GM13977 (cell line): ENCODE measurements around the gene PLEKHM3.

Experiments
- DNase-seq: peaks from one replicate; pipeline ENCODE4 v3.0.0; 2012; ENCODE audit warnings: low spot score
- in situ Hi-C: fragments of 300-500 bp; cut with MboI; formaldehyde crosslinking; loops from one replicate; pipeline ENCODE4 v1.12.0; 2022; ENCODE audit warnings: low sequenced_read_pairs, low pct_unique_long_range_greater_than_20kb, mixed read lengths, inconsistent platforms; ENCODE audit not compliant: unreplicated experiment
- TF ChIP-seq, protein P1 (sequence below): IDR thresholded peaks from 2 replicates; pipeline ENCODE4 v1.5.1; 2012; ENCODE audit warnings: mild to moderate bottlenecking, control low read depth; ENCODE audit not compliant: insufficient read depth; ENCODE audit errors: extremely low read depth, missing control alignments

Gene PLEKHM3

DNA sequence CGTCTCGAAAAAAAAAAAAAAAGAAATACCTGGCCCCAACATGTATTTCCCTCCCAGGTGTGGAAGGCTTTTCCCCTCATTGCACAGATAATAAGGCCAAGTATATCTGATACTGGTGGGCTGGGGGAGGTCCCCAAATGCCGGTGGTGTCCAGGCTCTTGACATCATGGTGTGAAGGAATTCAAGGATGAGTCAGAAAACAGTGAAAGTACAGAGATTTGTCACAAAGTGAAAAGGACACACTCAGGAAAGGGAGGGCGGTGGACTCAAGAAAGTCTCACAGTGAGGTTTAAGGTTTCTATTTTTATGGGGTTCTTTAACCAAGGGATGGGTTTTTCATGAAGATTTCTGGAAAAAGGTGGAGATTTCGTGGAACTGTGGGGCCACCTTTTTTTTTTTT, 217.8 kb downstream of the PLEKHM3 start:
- in situ Hi-C loops: no loop called here
- TF ChIP-seq, protein P1, sequence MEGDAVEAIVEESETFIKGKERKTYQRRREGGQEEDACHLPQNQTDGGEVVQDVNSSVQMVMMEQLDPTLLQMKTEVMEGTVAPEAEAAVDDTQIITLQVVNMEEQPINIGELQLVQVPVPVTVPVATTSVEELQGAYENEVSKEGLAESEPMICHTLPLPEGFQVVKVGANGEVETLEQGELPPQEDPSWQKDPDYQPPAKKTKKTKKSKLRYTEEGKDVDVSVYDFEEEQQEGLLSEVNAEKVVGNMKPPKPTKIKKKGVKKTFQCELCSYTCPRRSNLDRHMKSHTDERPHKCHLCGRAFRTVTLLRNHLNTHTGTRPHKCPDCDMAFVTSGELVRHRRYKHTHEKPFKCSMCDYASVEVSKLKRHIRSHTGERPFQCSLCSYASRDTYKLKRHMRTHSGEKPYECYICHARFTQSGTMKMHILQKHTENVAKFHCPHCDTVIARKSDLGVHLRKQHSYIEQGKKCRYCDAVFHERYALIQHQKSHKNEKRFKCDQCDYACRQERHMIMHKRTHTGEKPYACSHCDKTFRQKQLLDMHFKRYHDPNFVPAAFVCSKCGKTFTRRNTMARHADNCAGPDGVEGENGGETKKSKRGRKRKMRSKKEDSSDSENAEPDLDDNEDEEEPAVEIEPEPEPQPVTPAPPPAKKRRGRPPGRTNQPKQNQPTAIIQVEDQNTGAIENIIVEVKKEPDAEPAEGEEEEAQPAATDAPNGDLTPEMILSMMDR: no peak
- peak; percentile 52 for DNase-seq

DNA sequence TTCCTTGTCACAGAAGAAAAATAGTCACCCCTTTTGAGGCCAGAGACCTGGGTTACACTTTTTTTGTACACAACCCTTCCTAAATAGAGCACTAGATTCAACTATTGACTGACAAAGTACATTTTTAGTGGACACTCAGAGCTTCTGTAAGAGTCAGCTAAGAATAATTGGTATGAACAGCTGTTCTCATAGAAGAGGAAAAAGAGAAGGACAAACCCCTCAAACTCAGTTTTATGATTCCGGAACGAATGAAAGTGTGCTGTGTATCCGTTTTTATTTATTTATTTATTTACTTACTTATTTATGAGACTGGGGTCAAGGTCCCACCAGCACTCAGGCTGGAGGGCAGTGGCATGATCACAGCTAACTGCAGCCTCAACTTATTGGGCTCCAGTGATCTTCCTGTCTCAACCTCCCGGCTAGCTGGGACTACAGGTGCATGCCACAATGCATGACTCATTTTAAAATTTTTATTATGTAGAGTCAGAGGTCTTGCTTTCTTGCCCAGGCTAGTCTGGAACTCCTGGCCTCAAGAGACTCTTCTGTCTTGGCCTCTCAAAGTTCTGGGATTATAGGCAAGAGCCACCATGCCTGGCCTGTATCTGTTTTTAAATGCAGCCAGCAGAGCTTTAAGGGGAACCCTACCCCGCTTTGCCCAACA, 219.6 kb downstream of the PLEKHM3 start:
- DNase-seq: no peak
- in situ Hi-C loops: no loop called here
- TF ChIP-seq, protein P1: no peak

DNA sequence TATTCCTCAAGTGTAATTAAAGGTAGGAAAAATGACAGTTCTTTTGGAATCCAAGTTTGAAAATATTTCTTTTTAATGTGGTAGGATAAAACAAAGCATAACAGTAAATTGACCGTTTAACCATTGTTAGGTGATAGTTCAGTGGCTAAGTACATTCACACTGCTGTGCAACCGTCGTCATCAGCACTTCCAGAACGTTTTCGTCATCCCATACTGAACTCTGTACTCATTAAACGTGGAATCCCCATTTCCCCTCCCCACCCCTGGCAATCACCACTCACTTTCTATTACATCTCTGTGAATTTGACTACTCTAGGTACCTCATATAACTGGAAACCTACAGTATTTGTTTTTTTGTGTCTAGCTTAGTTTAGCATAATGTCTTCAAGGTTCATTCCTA, 222.7 kb downstream of the PLEKHM3 start:
- in situ Hi-C loops: no loop called here
- DNase-seq: no peak
- TF ChIP-seq, protein P1: no peak

DNA sequence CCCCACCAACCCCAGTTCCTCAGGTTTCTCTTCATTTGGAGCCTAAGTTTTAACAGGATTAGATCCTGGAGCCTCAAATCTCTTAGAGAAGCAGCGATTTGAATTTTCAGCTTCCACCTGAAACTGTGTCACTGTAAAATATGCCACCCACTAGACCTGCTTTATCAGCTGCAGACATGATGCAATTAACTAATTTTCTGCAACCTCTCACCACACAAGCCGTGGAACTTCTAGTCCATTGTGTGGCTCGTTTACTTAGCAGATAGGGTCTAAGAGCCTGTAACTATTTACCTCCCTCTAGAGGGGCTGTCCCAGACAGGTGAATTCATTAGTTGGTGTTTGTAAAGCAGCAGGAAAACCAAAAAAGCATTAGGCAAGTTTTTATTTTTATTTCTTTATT, 224.1 kb downstream of the PLEKHM3 start:
- in situ Hi-C loops: no loop called here
- DNase-seq: no peak
- TF ChIP-seq, protein P1: no peak

DNA sequence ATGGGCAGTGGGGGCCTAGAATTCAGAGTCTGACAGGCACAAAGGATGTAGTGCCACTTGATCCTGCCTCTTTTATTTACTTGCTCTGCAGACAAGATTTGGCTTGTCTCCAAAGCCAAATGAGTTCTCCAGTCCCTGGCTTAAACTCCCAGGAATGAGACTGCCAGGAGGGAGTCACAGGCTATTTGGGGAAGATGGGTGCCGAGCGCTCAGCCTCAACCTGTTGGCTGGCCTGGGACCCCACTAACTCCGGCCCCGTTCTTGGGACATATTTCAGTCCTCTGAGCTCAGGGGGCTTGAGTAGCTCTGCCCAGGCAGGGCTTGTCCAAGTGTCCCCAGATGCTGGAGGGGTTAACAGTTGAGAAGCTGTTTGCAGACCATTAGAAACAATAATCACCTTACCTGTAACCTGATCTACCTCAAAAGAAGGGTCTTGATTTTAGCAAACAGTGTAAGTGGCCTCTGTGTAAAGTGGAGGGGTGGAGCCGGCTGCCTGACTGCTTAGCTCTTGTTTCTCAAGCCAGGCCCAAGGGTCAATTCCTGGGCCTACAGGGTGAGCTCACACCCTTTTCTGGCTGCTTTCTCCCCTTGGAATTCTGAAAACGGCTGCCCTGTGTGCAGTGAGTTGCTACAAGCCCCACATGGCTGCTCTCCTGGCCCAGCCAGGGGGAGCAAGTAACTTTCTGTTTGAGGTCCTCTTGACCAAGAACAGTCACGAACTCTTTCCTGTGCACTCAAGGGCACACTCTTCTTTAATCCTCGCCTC, 228.6 kb downstream of the PLEKHM3 start:
- in situ Hi-C loops: no loop called here
- TF ChIP-seq, protein P1: no peak
- DNase-seq: no peak

DNA sequence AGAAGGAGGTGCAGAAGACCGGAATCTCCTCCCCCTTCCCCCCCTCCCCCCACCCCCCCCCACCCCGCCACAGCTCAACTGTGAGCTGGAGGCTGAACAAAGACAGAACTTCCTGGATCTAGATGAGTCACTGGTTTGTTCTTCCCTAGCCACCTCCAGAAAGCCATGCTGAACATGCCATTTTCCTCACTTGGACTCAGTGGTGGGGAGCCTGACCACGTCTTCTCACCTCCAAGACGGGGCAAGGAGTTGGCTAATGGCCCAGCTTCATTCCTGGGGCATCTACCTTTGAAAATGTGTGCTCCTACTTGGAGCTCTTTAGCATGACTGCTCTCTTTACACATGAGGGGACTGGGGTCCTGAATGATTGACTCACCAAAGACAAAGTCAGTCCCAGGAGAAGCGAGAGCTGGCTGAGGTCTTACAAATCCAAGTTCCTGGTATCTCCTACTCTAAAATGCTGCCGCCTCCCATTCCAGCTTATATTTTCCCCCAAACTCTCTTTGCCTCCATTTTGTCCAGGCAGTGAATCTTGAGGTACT, 233.0 kb downstream of the PLEKHM3 start:
- TF ChIP-seq, protein P1: no peak
- peak; percentile 30 for DNase-seq
- in situ Hi-C loops: no loop called here
